Mucosa of descending colon (tissue), 3 donors: ENCODE results near the gene CACNA2D2. TPM values are rescaled to one million over a fixed set of nuclear protein-coding genes. Genes with fewer than 3 reads are reported as not detected.

Experiments
- ATAC-seq: fragments of 200-7000 bp; cut with Tn5 transposase; one replicate; pipeline ENCODE4 v1.9.1; 2020; ENCODE audit warnings: mild to moderate bottlenecking, moderate library complexity
- DNase-seq, 3 donors: peaks; one replicate each; pipeline ENCODE4 v3.0.0-alpha.2; 2020
- H3K36me3 ChIP-seq: fragments of 200-600 bp; one replicate; pipeline ENCODE4 v1.8.0; 2021; ENCODE audit warnings: low read depth, mild to moderate bottlenecking
- H3K4me1 ChIP-seq: fragments of 200-600 bp; one replicate; pipeline ENCODE4 v1.8.0; 2021; ENCODE audit warnings: low read depth, mild to moderate bottlenecking
- H3K4me3 ChIP-seq: fragments of 200-600 bp; one replicate; pipeline ENCODE4 v1.8.0; 2021; ENCODE audit warnings: mild to moderate bottlenecking
- H3K9me3 ChIP-seq: fragments of 200-600 bp; one replicate; pipeline ENCODE4 v1.8.0; 2021; ENCODE audit warnings: mild to moderate bottlenecking
- CTCF ChIP-seq: fragments of 200-600 bp; IDR thresholded peaks from one replicate; pipeline ENCODE4 v1.8.0; 2022; ENCODE audit warnings: antibody characterized with exemption, mild to moderate bottlenecking
- intact Hi-C, 2 donors: fragments of 100-400 bp; cut with DNase I in 1 of 2; cut with micrococcal nuclease in 1 of 2; formaldehyde crosslinking; loops; one replicate each; pipeline versions ENCODE4 v1.11.0 to v1.11.1; 2022; cut with DNase I, micrococcal nuclease
- total RNA-seq, 3 donors: library from RNA; stranded (reverse); fragmentation: NEBNext Ultra II Directional in 2 of 3; extraction: Animal tissue kit (Norgen Biotek cat#: 25700) in 2 of 3; gene quantifications; one replicate each; pipeline versions ENCODE4 v1.2.1 to v1.2.4, GENCODE V29; 2021 to 2023
- donor health status: DM: no; HTN: no; CAD: no; lungs with moderate emphysema.
- donor health status: DM: no; HTN: no; CAD: no.
- donor health status: DM: no; HTN: yes; CAD: no.

CACNA2D2 gene
- total RNA-seq, 3 donors from 2014 or later: 1.5 to 4.9 (median 3.8) TPM

- ATAC-seq (peak; percentile 69), DNase-seq (peak in 2 of 3 donors; percentile 34 to 39)
- no peaks in the 10 kb centered on the region for H3K36me3 ChIP-seq
- no peak for TF ChIP-seq CTCF
- H3K9me3 ChIP-seq: no peaks in the 10 kb centered on the region
- H3K4me1 ChIP-seq: no peaks in the 10 kb centered on the region
- intact Hi-C loops: no loop called here
- H3K4me3 ChIP-seq: no peak overlapping the region
Observed at GRCh38 chr3:50445919-50446318, 57.5 kb downstream of the CACNA2D2 start.

GRCh38 chr3:50444782-50445181 lies 58.7 kb downstream of the CACNA2D2 start:
- ATAC-seq (no peak), DNase-seq (no peak)
- intact Hi-C loops: no loop called here
- Histone ChIP-seq H3K9me3 (no peaks in the 10 kb centered on the region), H3K4me1 (no peaks in the 10 kb centered on the region), H3K36me3 (no peaks in the 10 kb centered on the region), H3K4me3 (no peak overlapping the region)
- TF ChIP-seq CTCF: no peak

- intact Hi-C loops: no loop called here
- Histone ChIP-seq H3K36me3 (no peaks in the 10 kb centered on the region), H3K4me1 (no peaks in the 10 kb centered on the region), H3K9me3 (no peaks in the 10 kb centered on the region), H3K4me3 (no peak overlapping the region)
- DNase-seq (no peak), ATAC-seq (no peak)
- TF ChIP-seq CTCF: no peak
Observed at GRCh38 chr3:50444213-50444612, 59.2 kb downstream of the CACNA2D2 start.

GRCh38 chr3:50442945-50443579 lies 60.4 kb downstream of the CACNA2D2 start:
- peak in 2 of 3 donors; percentile 40 to 43 for DNase-seq
- no peak for TF ChIP-seq CTCF
- Histone ChIP-seq H3K4me3 (no peak overlapping the region), H3K36me3 (no peaks in the 10 kb centered on the region), H3K4me1 (no peaks in the 10 kb centered on the region), H3K9me3 (no peaks in the 10 kb centered on the region)
- intact Hi-C loops: no loop called here
- peak; percentile 36 for ATAC-seq

- H3K4me1 ChIP-seq: no peaks in the 10 kb centered on the region
- H3K4me3 ChIP-seq: no peak overlapping the region
- intact Hi-C loops: no loop called here
- no peak for TF ChIP-seq CTCF
- no peak for ATAC-seq
- DNase-seq: no peak
- no peaks in the 10 kb centered on the region for H3K9me3 ChIP-seq
- H3K36me3 ChIP-seq: no peaks in the 10 kb centered on the region
Observed at GRCh38 chr3:50441424-50442217, 61.8 kb downstream of the CACNA2D2 start.
